AG09319 (cell line): ENCODE data around the gene GRIFIN.
"Not testable (repeated sequence)": the region's sequence is repeated elsewhere in the genome, so short reads cannot be mapped to it uniquely, and the experiment has no call there.

Source experiments
- DNase-seq: peaks from one replicate; pipeline ENCODE4 v3.0.0-alpha.2; 2010; ENCODE audit warnings: low read depth; ENCODE audit errors: extremely low read depth
- TF ChIP-seq, protein P1 (sequence below): IDR thresholded peaks from 2 replicates; pipeline ENCODE4 v1.5.1; 2011; ENCODE audit warnings: low read depth, mild to moderate bottlenecking, inconsistent platforms, low read length, moderate library complexity

Gene GRIFIN

DNA sequence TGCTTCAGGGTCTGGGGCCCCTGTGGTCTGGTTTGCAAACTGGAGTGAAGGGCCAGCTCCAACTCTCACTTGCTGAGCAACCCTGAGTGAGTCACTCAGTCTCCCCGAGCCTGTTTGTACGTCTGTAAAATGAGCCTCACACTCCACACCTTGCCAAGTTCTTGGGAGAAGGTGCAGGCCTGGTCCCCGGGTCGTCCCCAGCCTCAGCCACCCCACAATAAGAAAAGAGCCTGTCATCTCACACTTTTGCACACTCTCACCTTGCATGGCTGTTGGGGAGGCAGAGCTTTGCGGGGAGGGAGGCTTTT, 5.2 kb downstream of the GRIFIN start:
- DNase-seq, result no peak
- TF ChIP-seq, protein P1, sequence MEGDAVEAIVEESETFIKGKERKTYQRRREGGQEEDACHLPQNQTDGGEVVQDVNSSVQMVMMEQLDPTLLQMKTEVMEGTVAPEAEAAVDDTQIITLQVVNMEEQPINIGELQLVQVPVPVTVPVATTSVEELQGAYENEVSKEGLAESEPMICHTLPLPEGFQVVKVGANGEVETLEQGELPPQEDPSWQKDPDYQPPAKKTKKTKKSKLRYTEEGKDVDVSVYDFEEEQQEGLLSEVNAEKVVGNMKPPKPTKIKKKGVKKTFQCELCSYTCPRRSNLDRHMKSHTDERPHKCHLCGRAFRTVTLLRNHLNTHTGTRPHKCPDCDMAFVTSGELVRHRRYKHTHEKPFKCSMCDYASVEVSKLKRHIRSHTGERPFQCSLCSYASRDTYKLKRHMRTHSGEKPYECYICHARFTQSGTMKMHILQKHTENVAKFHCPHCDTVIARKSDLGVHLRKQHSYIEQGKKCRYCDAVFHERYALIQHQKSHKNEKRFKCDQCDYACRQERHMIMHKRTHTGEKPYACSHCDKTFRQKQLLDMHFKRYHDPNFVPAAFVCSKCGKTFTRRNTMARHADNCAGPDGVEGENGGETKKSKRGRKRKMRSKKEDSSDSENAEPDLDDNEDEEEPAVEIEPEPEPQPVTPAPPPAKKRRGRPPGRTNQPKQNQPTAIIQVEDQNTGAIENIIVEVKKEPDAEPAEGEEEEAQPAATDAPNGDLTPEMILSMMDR, result no peak

DNA sequence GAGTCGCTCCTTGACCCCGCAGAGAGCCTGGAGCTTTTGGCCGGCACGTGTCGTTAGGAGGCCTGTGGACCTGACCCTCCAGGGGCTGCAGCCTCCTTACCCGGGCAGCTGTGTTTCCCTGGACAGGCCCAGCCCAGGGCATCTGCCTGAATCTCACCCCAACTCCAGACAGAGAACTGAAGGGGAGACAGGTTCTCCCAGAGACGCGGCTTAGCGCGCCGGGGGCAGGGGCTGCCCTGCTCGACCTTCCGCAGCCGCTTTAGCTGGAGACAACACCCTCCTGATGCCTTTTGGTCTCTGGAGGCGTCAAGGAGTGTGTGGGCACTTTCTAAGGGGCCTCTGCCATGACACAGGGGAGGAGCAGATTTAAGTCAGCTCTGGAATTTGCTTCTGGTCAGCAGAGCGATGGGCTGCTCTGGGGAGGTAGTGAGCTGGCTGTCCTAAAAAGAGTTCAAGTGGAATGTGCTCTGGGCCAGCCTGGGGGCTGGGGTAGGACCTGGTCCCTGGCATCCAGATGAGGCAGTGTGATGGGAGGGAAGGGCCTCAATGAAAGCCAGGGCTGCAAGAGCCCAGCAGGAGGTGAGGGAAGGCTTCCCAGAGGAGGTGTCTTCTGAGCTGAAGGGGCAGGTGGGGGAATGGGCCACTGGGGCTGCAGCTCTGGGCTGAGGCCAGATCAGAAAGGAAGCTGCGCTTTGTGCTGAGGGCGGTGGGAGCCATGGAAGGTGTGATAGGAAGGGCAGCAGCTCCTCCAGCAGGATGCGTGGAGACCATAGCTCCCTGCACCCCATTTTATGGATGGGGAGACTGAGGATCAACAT, 5.8 kb downstream of the GRIFIN start:
- TF ChIP-seq, protein P1, result no peak
- no peak for DNase-seq

DNA sequence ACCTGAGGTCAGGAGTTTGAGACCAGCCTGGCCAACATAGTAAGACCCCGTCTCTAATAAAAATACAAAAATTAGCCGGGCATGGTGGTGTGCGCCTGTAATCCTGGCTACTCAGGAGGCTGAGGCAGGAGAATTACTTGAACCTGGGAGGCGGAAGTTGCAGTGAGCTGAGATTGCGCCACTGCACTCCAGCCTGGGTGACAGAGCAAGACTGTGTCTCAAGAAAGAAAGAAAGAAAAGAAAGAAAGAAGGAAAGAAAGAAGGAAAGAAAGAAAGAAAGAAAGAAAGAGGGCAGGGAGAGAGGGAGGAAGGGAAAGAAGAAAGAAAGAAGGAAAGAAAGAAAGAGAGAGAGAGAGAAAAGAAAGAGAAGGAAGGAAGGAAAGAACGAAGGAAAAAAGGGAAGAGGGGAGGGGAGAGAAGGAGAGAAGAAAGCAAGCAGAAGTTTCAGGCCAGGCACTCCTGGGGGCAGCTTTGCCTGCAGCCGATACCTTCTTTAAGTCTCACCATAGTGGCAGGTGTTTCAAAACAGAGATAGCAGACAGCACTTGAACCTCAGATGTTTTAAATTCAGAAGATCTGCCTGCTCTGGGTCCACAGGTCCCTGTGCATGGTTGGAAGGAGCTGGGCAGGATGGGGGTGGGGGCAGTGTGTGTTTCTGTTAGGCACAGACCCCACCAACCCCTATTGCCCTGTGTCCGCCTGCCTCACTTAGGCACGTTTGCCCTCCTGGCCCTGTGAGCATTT, 6.6 kb downstream of the GRIFIN start:
- not testable (repeated sequence) for DNase-seq

DNA sequence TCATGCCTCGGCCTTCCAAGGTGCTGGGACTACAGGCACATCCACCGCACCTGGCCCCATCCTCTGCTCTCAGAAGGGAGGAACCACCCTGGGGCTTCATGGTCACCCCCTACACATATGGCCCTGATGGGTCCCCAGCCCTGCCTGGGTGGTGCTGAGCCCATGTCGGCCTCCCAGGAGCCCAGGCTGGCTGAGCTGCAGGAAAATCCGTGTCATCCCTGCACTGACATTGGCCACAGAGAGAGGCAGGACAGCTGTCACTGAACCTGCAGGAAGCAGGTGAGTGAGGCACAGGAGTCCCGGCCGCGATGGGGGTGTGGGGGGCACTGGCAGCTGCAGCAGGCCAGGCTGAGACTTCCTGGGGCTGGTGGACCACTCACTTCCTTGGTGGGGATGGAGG, 8.0 kb downstream of the GRIFIN start:
- TF ChIP-seq, protein P1, result no peak
- DNase-seq, result no peak

DNA sequence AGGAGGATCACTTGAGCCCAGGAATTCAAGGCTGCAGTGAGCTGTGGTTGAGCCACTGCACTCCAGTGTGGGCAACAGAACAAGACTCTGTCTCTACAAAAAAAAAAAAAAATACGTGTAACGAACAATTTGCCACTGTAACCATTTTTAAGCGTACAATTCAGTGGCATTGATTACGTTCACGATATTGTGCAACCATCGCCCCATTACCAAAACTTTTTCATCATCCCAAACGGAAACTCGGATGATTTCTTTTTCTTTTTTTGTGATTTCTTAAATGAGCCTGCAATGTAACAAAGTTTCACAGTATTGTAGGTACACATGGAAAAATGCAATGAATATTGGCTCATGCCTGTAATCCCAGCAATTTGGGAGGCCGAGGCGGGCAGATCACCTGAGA, 9.5 kb downstream of the GRIFIN start:
- TF ChIP-seq, protein P1, result no peak
- DNase-seq, result no peak

DNA sequence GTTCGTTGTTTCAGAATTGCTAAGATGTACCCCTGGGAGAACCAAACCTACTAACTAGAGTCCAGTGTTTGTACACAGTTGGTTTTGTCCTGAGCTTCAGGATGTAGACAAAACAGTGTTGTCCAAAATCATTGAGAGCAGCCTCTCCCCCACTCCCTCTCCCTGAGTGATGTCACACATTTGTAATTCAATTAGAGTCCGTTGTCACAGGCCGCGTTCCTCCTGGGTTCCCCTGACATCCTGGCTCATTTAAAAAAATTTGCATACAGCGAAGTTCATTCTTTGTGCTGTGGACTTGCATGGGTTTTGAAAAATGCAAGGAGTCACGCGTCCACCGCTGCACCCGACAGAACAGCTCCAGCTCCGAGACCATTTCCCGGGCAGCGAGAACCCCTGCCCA, 10.3 kb downstream of the GRIFIN start:
- no peak for DNase-seq
- TF ChIP-seq, protein P1, result no peak

DNA sequence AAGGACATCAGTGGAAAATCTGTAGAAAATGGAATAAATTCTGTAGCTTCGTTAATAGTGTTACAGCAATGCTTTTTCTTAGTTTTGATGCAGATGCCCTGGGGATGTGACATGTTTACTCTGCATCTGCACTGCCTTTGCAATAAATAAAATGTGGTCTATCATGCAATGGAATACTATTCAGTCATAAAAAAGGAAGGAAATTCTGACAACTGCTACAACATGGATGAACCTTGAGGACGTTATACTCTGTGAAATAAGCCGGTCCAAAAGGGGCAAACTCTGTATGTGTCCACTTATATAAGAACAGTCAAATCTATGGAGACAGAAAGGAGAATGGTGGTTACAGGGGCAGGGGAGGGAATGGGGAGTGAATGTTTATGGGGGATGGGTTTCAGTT, 13.5 kb downstream of the GRIFIN start:
- TF ChIP-seq, protein P1, result no peak

More for the DNA sequence above, 13.5 kb downstream of the GRIFIN start:
- no peak for DNase-seq
